SK-N-SH (cell line): ENCODE results near the gene MYH15. TPM values are rescaled to one million over a fixed set of nuclear protein-coding genes. Genes with fewer than 3 reads are reported as not detected.

ENCODE experiments used
- CTCF ChIA-PET: fragments of 300-600, 350-600 bp; formaldehyde crosslinking; extraction: SDS; loops from one replicate; lab custom pipeline; 2021; lab: Yijun Ruan, JAX
- POLR2A ChIA-PET: fragments of 350-600 bp; sonication (Branson Sonifier 250); formaldehyde crosslinking; extraction: SDS; loops from one replicate; lab custom pipeline; 2020; ENCODE audit warnings: antibody characterized with exemption, inconsistent platforms; lab: Yijun Ruan, JAX
- DNase-seq: peaks from one replicate; pipeline ENCODE4 v3.0.0; 2012
- H2AFZ ChIP-seq: fragments of 200-600 bp; sonication (generic); 2 replicates; pipeline ENCODE4 v1.8.1; 2016; ENCODE audit warnings: antibody characterized with exemption, mild to moderate bottlenecking, low read depth
- H3F3A ChIP-seq: fragments of 200-600 bp; sonication (generic); replicated peaks from 2 replicates; pipeline ENCODE3; 2016; ENCODE audit warnings: antibody characterized with exemption, mild to moderate bottlenecking; ENCODE audit not compliant: insufficient read depth
- H3K27ac ChIP-seq, 2 experiments: fragments of 200-500 bp in 1 of 2; fragments of 200-600 bp in 1 of 2; sonication (Bioruptor generic) in 1 of 2; sonication (generic), shearing (Covaris generic) in 1 of 2; 2 replicates each; pipeline versions ENCODE4 v1.5.1 to v1.6.1; 2014 to 2016; ENCODE audit warnings: low read depth in 2 of 2, inconsistent platforms in 1 of 2, low read length in 1 of 2, mild to moderate bottlenecking in 1 of 2, mixed read lengths in 1 of 2
- H3K27me3 ChIP-seq: fragments of 200-600 bp; sonication (generic), shearing (Covaris generic); 2 replicates; pipeline ENCODE4 v1.6.1; 2016; ENCODE audit warnings: mixed run types; ENCODE audit not compliant: insufficient read depth
- H3K36me3 ChIP-seq, 2 experiments: fragments of 200-500 bp in 1 of 2; fragments of 200-600 bp in 1 of 2; sonication (Bioruptor generic) in 1 of 2; sonication (generic) in 1 of 2; replicated peaks in 1 of 2; 2 replicates each; pipeline versions ENCODE3 to v1.5.1; 2014 to 2016; ENCODE audit warnings: low read length in 1 of 2, mild to moderate bottlenecking in 1 of 2; ENCODE audit not compliant: insufficient read depth in 2 of 2, control insufficient read depth in 1 of 2
- H3K4me1 ChIP-seq, 2 experiments: fragments of 200-500 bp in 1 of 2; fragments of 200-600 bp in 1 of 2; sonication (Bioruptor generic) in 1 of 2; sonication (generic), shearing (Covaris generic) in 1 of 2; 2 replicates each; pipeline versions ENCODE4 v1.5.1 to v1.6.1; 2014 to 2016; ENCODE audit warnings: low read depth in 1 of 2, low read length in 1 of 2, mixed run types in 1 of 2; ENCODE audit not compliant: insufficient read depth in 2 of 2, control insufficient read depth in 1 of 2
- H3K4me2 ChIP-seq: fragments of 200-600 bp; sonication (generic), shearing (Covaris generic); 2 replicates; pipeline ENCODE4 v1.6.1; 2017; ENCODE audit warnings: mixed run types
- H3K4me3 ChIP-seq, 2 experiments: fragments of 200-500 bp in 1 of 2; fragments of 200-600 bp in 1 of 2; sonication (Bioruptor generic) in 1 of 2; sonication (generic), shearing (Covaris generic) in 1 of 2; 2 replicates each; pipeline versions ENCODE4 v1.5.1 to v1.8.1; 2014 to 2016; ENCODE audit warnings: low read depth in 2 of 2, inconsistent platforms in 1 of 2, low read length in 1 of 2, mild to moderate bottlenecking in 1 of 2, mixed read lengths in 1 of 2, moderate library complexity in 1 of 2
- H3K79me2 ChIP-seq: fragments of 200-600 bp; sonication (generic); 2 replicates; pipeline ENCODE4 v1.8.1; 2017; ENCODE audit warnings: mild to moderate bottlenecking; ENCODE audit not compliant: insufficient read depth
- H3K9ac ChIP-seq: fragments of 200-600 bp; sonication (generic); 2 replicates; pipeline ENCODE4 v1.6.1; 2017; ENCODE audit warnings: mixed run types
- H3K9me2 ChIP-seq: fragments of 200-600 bp; sonication (generic); 2 replicates; pipeline ENCODE4 v1.6.1; 2017; ENCODE audit warnings: mixed run types
- H3K9me3 ChIP-seq: fragments of 200-600 bp; sonication (generic); 2 replicates; pipeline ENCODE4 v1.6.1; 2017; ENCODE audit warnings: mixed run types, mild to moderate bottlenecking, moderate library complexity
- H4K20me1 ChIP-seq: fragments of 200-600 bp; sonication (generic); 2 replicates; pipeline ENCODE4 v1.6.1; 2017; ENCODE audit warnings: mild to moderate bottlenecking, mixed run types; ENCODE audit not compliant: insufficient read depth
- CHD2 ChIP-seq: fragments of 150-350 bp; IDR thresholded peaks from 2 replicates; pipeline ENCODE4 v1.6.1; 2018; ENCODE audit warnings: low read length; ENCODE audit not compliant: partially characterized antibody
- FOSL2 ChIP-seq: IDR thresholded peaks from 2 replicates; pipeline ENCODE4 v1.4.0; 2012; ENCODE audit warnings: low read depth, mild to moderate bottlenecking, moderate library complexity, borderline replicate concordance
- GABPA ChIP-seq: IDR thresholded peaks from 2 replicates; pipeline ENCODE4 v1.4.0; 2012; ENCODE audit warnings: low read depth, mild to moderate bottlenecking
- MXI1 ChIP-seq: IDR thresholded peaks from 2 replicates; pipeline ENCODE4 v1.6.1; 2012; ENCODE audit warnings: mild to moderate bottlenecking, low read depth, low read length, improper control_type of control experiment
- RXRA ChIP-seq: IDR thresholded peaks from 2 replicates; pipeline ENCODE4 v1.4.0; 2012; ENCODE audit warnings: low read depth, mild to moderate bottlenecking, borderline replicate concordance
- SMC3 ChIP-seq: IDR thresholded peaks from 2 replicates; pipeline ENCODE4 v1.6.1; 2012; ENCODE audit warnings: low read depth, low read length, improper control_type of control experiment
- TAF1 ChIP-seq: IDR thresholded peaks from 2 replicates; pipeline ENCODE4 v1.6.1; 2012; ENCODE audit warnings: low read depth, mild to moderate bottlenecking, low read length, moderate library complexity, borderline replicate concordance
- TCF12 ChIP-seq: IDR thresholded peaks from 2 replicates; pipeline ENCODE4 v1.4.0; 2012
- WGBS: methylation state at CpG from one replicate; pipeline ENCODE4 v1.1.6; 2017; ENCODE audit warnings: low lambda C conversion rate; 5-methylcytosine and 5-hydroxymethylcytosine counted together
- polyA plus RNA-seq, 3 experiments: library from polyadenylated mRNA; depleted of rRNA; stranded (reverse); fragments of >200 nt; gene quantifications; 2 replicates each; pipeline ENCODE4 v1.2.3, GENCODE V29; 2012
- TF ChIP-seq, protein P1 (sequence below): IDR thresholded peaks from 2 replicates; pipeline ENCODE4 v1.4.0; 2012; ENCODE audit warnings: low read depth, borderline replicate concordance
- TF ChIP-seq, protein P2 (sequence below): fragments of 200-600 bp; sonication (generic); IDR thresholded peaks from 2 replicates; pipeline ENCODE4 v1.6.1; 2017; ENCODE audit warnings: antibody characterized with exemption, mild to moderate bottlenecking, moderate library complexity
- TF ChIP-seq, protein P3 (sequence below): IDR thresholded peaks from 2 replicates; pipeline ENCODE4; 2012
- TF ChIP-seq, protein P4 (sequence below): fragments of 150-350 bp; IDR thresholded peaks from 2 replicates; pipeline ENCODE4 v1.6.1; 2017; ENCODE audit warnings: antibody characterized with exemption, low read length, low read depth, borderline replicate concordance

MYH15 gene
- polyA plus RNA-seq, 1 of the 3 experiments (the other 2 are of a cell fraction), result 2.1 TPM

DNA sequence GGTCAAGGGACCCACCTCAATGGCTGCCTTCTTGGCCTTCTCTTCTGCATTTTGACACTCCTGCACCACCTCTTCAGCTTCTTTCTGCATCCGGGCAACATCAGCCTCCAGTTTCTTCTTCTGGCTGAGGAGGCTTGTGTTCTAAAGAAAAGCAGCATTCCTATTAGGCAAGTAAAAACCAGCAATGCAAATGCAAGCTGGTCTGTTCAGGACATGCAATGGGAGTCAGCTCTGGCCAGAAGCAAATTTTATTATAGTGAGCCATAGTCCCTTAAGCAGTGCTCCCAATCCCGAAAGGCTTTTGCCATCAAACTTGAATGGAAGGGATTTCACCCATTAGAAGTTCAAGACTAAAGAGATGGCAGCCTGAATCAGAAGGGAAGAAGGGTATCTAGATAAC, 116.4 kb downstream of the MYH15 start:
- H2AFZ ChIP-seq, result no peak overlapping the region
- no peaks in the 10 kb centered on the region for H3K36me3 ChIP-seq
- POLR2A ChIA-PET, result no interaction called here
- H3K9ac ChIP-seq, result no peak overlapping the region
- H3K9me3 ChIP-seq, result no peaks in the 10 kb centered on the region
- H3K27me3 ChIP-seq, result no peaks in the 10 kb centered on the region
- CTCF ChIA-PET, result interaction anchor here (1.2 kb wide), 1 partner anchor 15 kb away, joined by 3 read pairs; no protein-coding TSS in a partner anchor
- no peak overlapping the region for H3K4me3 ChIP-seq
- 90% methylated on average over 2 of the region's 2 CpGs for WGBS
- H3K9me2 ChIP-seq, result no peaks in the 10 kb centered on the region
- H3K79me2 ChIP-seq, result no peaks in the 10 kb centered on the region
- TF ChIP-seq, protein P1, sequence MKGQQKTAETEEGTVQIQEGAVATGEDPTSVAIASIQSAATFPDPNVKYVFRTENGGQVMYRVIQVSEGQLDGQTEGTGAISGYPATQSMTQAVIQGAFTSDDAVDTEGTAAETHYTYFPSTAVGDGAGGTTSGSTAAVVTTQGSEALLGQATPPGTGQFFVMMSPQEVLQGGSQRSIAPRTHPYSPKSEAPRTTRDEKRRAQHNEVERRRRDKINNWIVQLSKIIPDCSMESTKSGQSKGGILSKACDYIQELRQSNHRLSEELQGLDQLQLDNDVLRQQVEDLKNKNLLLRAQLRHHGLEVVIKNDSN, result no peak
- TF ChIP-seq, protein P2, sequence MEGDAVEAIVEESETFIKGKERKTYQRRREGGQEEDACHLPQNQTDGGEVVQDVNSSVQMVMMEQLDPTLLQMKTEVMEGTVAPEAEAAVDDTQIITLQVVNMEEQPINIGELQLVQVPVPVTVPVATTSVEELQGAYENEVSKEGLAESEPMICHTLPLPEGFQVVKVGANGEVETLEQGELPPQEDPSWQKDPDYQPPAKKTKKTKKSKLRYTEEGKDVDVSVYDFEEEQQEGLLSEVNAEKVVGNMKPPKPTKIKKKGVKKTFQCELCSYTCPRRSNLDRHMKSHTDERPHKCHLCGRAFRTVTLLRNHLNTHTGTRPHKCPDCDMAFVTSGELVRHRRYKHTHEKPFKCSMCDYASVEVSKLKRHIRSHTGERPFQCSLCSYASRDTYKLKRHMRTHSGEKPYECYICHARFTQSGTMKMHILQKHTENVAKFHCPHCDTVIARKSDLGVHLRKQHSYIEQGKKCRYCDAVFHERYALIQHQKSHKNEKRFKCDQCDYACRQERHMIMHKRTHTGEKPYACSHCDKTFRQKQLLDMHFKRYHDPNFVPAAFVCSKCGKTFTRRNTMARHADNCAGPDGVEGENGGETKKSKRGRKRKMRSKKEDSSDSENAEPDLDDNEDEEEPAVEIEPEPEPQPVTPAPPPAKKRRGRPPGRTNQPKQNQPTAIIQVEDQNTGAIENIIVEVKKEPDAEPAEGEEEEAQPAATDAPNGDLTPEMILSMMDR, result no peak
- TF ChIP-seq, protein P3, sequence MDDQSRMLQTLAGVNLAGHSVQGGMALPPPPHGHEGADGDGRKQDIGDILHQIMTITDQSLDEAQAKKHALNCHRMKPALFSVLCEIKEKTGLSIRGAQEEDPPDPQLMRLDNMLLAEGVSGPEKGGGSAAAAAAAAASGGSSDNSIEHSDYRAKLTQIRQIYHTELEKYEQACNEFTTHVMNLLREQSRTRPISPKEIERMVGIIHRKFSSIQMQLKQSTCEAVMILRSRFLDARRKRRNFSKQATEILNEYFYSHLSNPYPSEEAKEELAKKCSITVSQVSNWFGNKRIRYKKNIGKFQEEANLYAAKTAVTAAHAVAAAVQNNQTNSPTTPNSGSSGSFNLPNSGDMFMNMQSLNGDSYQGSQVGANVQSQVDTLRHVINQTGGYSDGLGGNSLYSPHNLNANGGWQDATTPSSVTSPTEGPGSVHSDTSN, result no peak
- TF ChIP-seq CHD2, result no peak
- TF ChIP-seq, protein P4, sequence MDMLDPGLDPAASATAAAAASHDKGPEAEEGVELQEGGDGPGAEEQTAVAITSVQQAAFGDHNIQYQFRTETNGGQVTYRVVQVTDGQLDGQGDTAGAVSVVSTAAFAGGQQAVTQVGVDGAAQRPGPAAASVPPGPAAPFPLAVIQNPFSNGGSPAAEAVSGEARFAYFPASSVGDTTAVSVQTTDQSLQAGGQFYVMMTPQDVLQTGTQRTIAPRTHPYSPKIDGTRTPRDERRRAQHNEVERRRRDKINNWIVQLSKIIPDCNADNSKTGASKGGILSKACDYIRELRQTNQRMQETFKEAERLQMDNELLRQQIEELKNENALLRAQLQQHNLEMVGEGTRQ, result no peak
- no peak for TF ChIP-seq MXI1
- TF ChIP-seq FOSL2, result no peak
- no peak for TF ChIP-seq TCF12
- TF ChIP-seq TAF1, result no peak
- no peak for TF ChIP-seq SMC3
- TF ChIP-seq RXRA, result no peak
- TF ChIP-seq GABPA, result no peak
- no peak overlapping the region for H3K4me2 ChIP-seq
- no peak for DNase-seq
- no peaks in the 10 kb centered on the region for H3F3A ChIP-seq
- no peak overlapping the region for H3K27ac ChIP-seq
- H4K20me1 ChIP-seq, result no peaks in the 10 kb centered on the region
- peaks cover 0 to 10% of the 10 kb centered on the region in 2 experiments; a peak in 1 of 4 replicates for H3K4me1 ChIP-seq
